Esophagus muscularis mucosa (tissue), 4 donors: ENCODE results near the gene TLR6. TPM values are rescaled to one million over a fixed set of nuclear protein-coding genes. Genes with fewer than 3 reads are reported as not detected.

Experiments used
- DNase-seq: peaks from one replicate; pipeline ENCODE4 v3.0.0-alpha.2; 2017; ENCODE audit errors: extremely low spot score
- H3K27ac ChIP-seq, 4 donors: fragments of 200-600 bp; sonication (generic); replicated peaks in 1 of 4; 1 replicate in 3 of 4; 2 replicates in 1 of 4; pipeline ENCODE4 v1.5.1; 2016 to 2019; ENCODE audit warnings: mild to moderate bottlenecking in 1 of 4
- H3K27me3 ChIP-seq, 4 donors: fragments of 200-600 bp; sonication (generic); one replicate each; pipeline versions ENCODE4 v1.5.1 to v1.6.0; 2016 to 2019
- H3K36me3 ChIP-seq, 4 donors: fragments of 200-600 bp; sonication (generic); one replicate each; pipeline ENCODE4 v1.5.1; 2016 to 2019
- H3K4me1 ChIP-seq, 4 donors: fragments of 200-600 bp; sonication (generic); one replicate each; pipeline ENCODE4 v1.5.1; 2016 to 2019
- H3K4me3 ChIP-seq, 4 donors: fragments of 200-600 bp; sonication (generic); 1 replicate in 2 of 4; 2 replicates in 2 of 4; pipeline ENCODE4 v1.5.1; 2016 to 2019; ENCODE audit warnings: mild to moderate bottlenecking in 4 of 4, moderate library complexity in 1 of 4
- H3K9me3 ChIP-seq, 4 donors: fragments of 200-600 bp; sonication (generic); 1 replicate in 3 of 4; 2 replicates in 1 of 4; pipeline ENCODE4 v1.5.1; 2016 to 2019
- CTCF ChIP-seq, 3 experiments: fragments of 200-600 bp in 2 of 3; fragments of 450-650 bp in 1 of 3; sonication (generic) in 2 of 3; IDR thresholded peaks; one replicate each; pipeline ENCODE4 v1.5.1; 2017 to 2019; ENCODE audit warnings: antibody characterized with exemption in 3 of 3, mild to moderate bottlenecking in 2 of 3, moderate library complexity in 1 of 3
- EP300 ChIP-seq: sonication (generic); formaldehyde crosslinking; IDR thresholded peaks from one replicate; pipeline ENCODE4 v1.6.1; 2017; ENCODE audit warnings: antibody characterized with exemption
- POLR2A ChIP-seq: fragments of 450-650 bp; IDR thresholded peaks from one replicate; pipeline ENCODE4 v1.6.1; 2017; ENCODE audit warnings: antibody characterized with exemption, moderate library complexity, mild to moderate bottlenecking, low read depth
- POLR2AphosphoS5 ChIP-seq, 2 donors: sonication (generic); formaldehyde crosslinking; IDR thresholded peaks; one replicate each; pipeline ENCODE4 v1.6.1; 2017; ENCODE audit warnings: antibody characterized with exemption in 2 of 2
- WGBS: methylation state at CpG from one replicate; pipeline ENCODE4 v1.1.5; 2018; 5-methylcytosine and 5-hydroxymethylcytosine counted together
- intact Hi-C: fragments of 100-400 bp; cut with DNase I; formaldehyde crosslinking; loops from one replicate; pipeline ENCODE4 v1.15.1; 2023
- total RNA-seq, 4 donors: library from RNA; depleted of rRNA; stranded (reverse); fragments of >200 nt; gene quantifications; one replicate each; pipeline versions ENCODE4 v1.1.0 to v1.2.1, GENCODE V29; 2016

TLR6 gene
- total RNA-seq, 4 donors from 2014 or later, result 1.1 to 1.8 (median 1.7) TPM

- TF ChIP-seq POLR2AphosphoS5 (IDR thresholded peaks at IDR 0.05), result no peak
- TF ChIP-seq CTCF (IDR thresholded peaks at IDR 0.05), result peak; percentile 40 to 52 (median 47)
- Histone ChIP-seq H3K4me1 (peaks cover 0 to 42% (median 29%) of the 10 kb centered on the region in 4 donors), H3K27me3 (no peaks in the 10 kb centered on the region), H3K4me3 (no peak overlapping the region), H3K27ac (no peak overlapping the region), H3K9me3 (no peaks in the 10 kb centered on the region), H3K36me3 (peaks cover 11 to 44% (median 24%) of the 10 kb centered on the region in 4 donors)
- intact Hi-C loops, result loop anchor here (1.0 to 10.0 kb wide), 2 partner anchors 142 to 233 kb away; no protein-coding TSS in a partner anchor
- no peak for DNase-seq
Measured at GRCh38 chr4:38902695-38903094, 46.1 kb upstream of the TLR6 start.

GRCh38 chr4:38902221-38902620 is 45.6 kb upstream of the TLR6 start:
- no peaks in the 10 kb centered on the region for H3K9me3 ChIP-seq
- no peaks in the 10 kb centered on the region for H3K27me3 ChIP-seq
- H3K4me3 ChIP-seq, result no peak overlapping the region
- no peak overlapping the region for H3K27ac ChIP-seq
- 84% methylated on average over 5 of the region's 5 CpGs for WGBS
- DNase-seq, result no peak
- peaks cover 7 to 39% (median 20%) of the 10 kb centered on the region in 4 donors for H3K36me3 ChIP-seq
- no peak for TF ChIP-seq POLR2AphosphoS5 (IDR thresholded peaks at IDR 0.05)
- no peak for TF ChIP-seq EP300
- peaks cover 0 to 47% (median 31%) of the 10 kb centered on the region in 4 donors for H3K4me1 ChIP-seq
- intact Hi-C loops, result loop anchor here (1.0 to 10.0 kb wide), 2 partner anchors 143 to 233 kb away; no protein-coding TSS in a partner anchor

GRCh38 chr4:38898245-38898644 is 41.6 kb upstream of the TLR6 start:
- Histone ChIP-seq H3K36me3 (peaks cover 0 to 40% (median 28%) of the 10 kb centered on the region in 4 donors), H3K27ac (no peak overlapping the region), H3K27me3 (no peaks in the 10 kb centered on the region), H3K4me1 (peaks cover 0 to 33% (median 16%) of the 10 kb centered on the region in 4 donors), H3K9me3 (no peaks in the 10 kb centered on the region), H3K4me3 (no peak overlapping the region)
- DNase-seq, result no peak
- 85% methylated on average over 7 of the region's 7 CpGs for WGBS
- TF ChIP-seq POLR2A, result no peak
- no peak for TF ChIP-seq EP300
- TF ChIP-seq CTCF (IDR thresholded peaks at IDR 0.05), result no peak
- TF ChIP-seq POLR2AphosphoS5 (IDR thresholded peaks at IDR 0.05), result no peak
- intact Hi-C loops, result no loop called here

GRCh38 chr4:38896940-38897339 is 40.3 kb upstream of the TLR6 start:
- no peak overlapping the region for H3K4me3 ChIP-seq
- H3K36me3 ChIP-seq, result peaks cover 5 to 53% (median 39%) of the 10 kb centered on the region in 4 donors
- H3K9me3 ChIP-seq, result no peaks in the 10 kb centered on the region
- no peak for DNase-seq
- H3K27ac ChIP-seq, result no peak overlapping the region
- 69% methylated on average over 1 of the region's 1 CpG for WGBS
- peaks cover 0 to 29% (median 12%) of the 10 kb centered on the region in 4 donors for H3K4me1 ChIP-seq
- no peak for TF ChIP-seq POLR2AphosphoS5 (IDR thresholded peaks at IDR 0.05)
- no peak for TF ChIP-seq POLR2A
- TF ChIP-seq CTCF (IDR thresholded peaks at IDR 0.05), result no peak
- TF ChIP-seq EP300, result no peak
- no peaks in the 10 kb centered on the region for H3K27me3 ChIP-seq
- intact Hi-C loops, result no loop called here

DNA sequence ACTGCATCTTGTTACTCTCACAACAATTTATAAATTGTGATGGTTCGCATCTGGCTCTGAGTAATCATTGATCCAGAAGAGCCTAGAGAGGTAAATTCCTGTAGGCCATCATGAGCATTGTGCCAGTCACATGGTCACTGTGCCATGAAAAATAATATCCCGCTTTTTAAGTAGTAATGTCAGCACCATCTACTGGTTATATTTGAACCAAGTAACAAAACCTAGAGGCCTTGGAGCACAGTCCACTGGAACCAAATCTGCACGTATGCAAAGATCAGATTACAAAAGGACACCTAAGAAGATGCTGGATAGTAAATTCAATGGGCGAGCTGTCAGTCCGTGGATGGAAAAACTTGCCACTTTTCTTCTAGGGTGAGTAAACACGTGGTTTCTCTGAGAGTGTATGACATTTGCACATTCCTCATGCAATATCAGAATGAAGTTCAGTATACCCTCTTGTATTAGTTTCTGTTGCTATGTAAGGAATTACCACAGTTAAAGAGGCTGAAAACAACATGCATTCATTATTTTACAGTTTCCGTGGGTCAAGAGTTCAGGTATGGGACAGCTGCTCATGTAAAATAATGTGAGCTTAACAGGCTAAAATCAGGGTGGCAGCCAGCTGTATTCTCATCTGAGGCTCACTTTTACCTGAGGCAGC is 37.8 kb upstream of the TLR6 start:
- Histone ChIP-seq H3K4me1 (peaks cover 0 to 37% (median 25%) of the 10 kb centered on the region in 4 donors), H3K36me3 (peaks cover 8 to 59% (median 41%) of the 10 kb centered on the region in 4 donors), H3K4me3 (no peak overlapping the region), H3K27me3 (no peaks in the 10 kb centered on the region), H3K9me3 (no peaks in the 10 kb centered on the region), H3K27ac (no peak overlapping the region)
- no peak for TF ChIP-seq POLR2A
- no peak for TF ChIP-seq EP300
- TF ChIP-seq POLR2AphosphoS5 (IDR thresholded peaks at IDR 0.05), result no peak
- no peak for TF ChIP-seq CTCF (IDR thresholded peaks at IDR 0.05)
- WGBS, result 90% methylated on average over 7 of the region's 7 CpGs
- intact Hi-C loops, result no loop called here
- DNase-seq, result no peak
